ENCODE results near the gene MSH4.
"Not testable (repeated sequence)": the region's sequence is repeated elsewhere in the genome, so short reads cannot be mapped to it uniquely, and the experiment has no call there.

The MSH4 gene

GRCh38 chr1:75932304-75932703 is 135.6 kb downstream of the MSH4 start, which contains the start of gene ASB17:
ASB17 (minus strand) TSS chr1:75932404; CDS start chr1:75932291, 113 bp downstream.
- DNase-seq (ENCODE audit: low read depth in 2 of 2, low spot score in 1 of 2) = no peak

- DNase-seq (ENCODE audit: low read depth in 2 of 2, low spot score in 1 of 2) = no peak
Observed at GRCh38 chr1:75937034-75937433, 140.4 kb downstream of the MSH4 start.

GRCh38 chr1:75943037-75943436 is 146.4 kb downstream of the MSH4 start:
- not testable (repeated sequence) for DNase-seq (ENCODE audit: low read depth in 2 of 2, low spot score in 1 of 2)

GRCh38 chr1:75950176-75950575 is 153.5 kb downstream of the MSH4 start:
- DNase-seq (ENCODE audit: low read depth in 2 of 2, low spot score in 1 of 2) = no peak

GRCh38 chr1:75952016-75952415 is 155.3 kb downstream of the MSH4 start:
- no peak for DNase-seq (ENCODE audit: low read depth in 2 of 2, low spot score in 1 of 2)

- DNase-seq (ENCODE audit: low read depth in 2 of 2, low spot score in 1 of 2) = no peak
Observed at GRCh38 chr1:75953461-75953860, 156.8 kb downstream of the MSH4 start.

- no peak for DNase-seq (ENCODE audit: low read depth in 2 of 2, low spot score in 1 of 2)
Observed at GRCh38 chr1:75954586-75954985, 157.9 kb downstream of the MSH4 start.
